ENCODE data around the gene UBXN6.

Gene UBXN6

GRCh38 chr19:4399812-4400134 is 57.8 kb downstream of the UBXN6 start:
- DNase-seq (ENCODE audit: low read depth): no peak
- TF ChIP-seq, protein P1, sequence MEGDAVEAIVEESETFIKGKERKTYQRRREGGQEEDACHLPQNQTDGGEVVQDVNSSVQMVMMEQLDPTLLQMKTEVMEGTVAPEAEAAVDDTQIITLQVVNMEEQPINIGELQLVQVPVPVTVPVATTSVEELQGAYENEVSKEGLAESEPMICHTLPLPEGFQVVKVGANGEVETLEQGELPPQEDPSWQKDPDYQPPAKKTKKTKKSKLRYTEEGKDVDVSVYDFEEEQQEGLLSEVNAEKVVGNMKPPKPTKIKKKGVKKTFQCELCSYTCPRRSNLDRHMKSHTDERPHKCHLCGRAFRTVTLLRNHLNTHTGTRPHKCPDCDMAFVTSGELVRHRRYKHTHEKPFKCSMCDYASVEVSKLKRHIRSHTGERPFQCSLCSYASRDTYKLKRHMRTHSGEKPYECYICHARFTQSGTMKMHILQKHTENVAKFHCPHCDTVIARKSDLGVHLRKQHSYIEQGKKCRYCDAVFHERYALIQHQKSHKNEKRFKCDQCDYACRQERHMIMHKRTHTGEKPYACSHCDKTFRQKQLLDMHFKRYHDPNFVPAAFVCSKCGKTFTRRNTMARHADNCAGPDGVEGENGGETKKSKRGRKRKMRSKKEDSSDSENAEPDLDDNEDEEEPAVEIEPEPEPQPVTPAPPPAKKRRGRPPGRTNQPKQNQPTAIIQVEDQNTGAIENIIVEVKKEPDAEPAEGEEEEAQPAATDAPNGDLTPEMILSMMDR (conservative IDR thresholded peaks at IDR 0.05; ENCODE audit: control insufficient read depth, insufficient read depth, low read depth, low read length): no peak
- peak overlapping the region; percentile 75 for H3K4me3 ChIP-seq (ENCODE audit: control insufficient read depth, low read depth, low read length)

- TF ChIP-seq, protein P1 (conservative IDR thresholded peaks at IDR 0.05; ENCODE audit: control insufficient read depth, insufficient read depth, low read depth, low read length): no peak
These were observed 60.4 kb downstream of the UBXN6 start for GRCh38 chr19:4396949-4397783.

More at GRCh38 chr19:4396949-4397783, 60.4 kb downstream of the UBXN6 start:
- DNase-seq (ENCODE audit: low read depth): no peak
- H3K4me3 ChIP-seq (ENCODE audit: control insufficient read depth, low read depth, low read length): no peak overlapping the region
